Loucy (cell line): ENCODE measurements around the gene ZNF750.

Source experiments
- H2AFZ ChIP-seq: fragments of 200-600 bp; sonication (generic); 2 replicates; pipeline ENCODE4 v1.6.0; 2016; ENCODE audit warnings: antibody characterized with exemption, mild to moderate bottlenecking, low read length, moderate library complexity
- H3F3A ChIP-seq: fragments of 200-600 bp; 2 replicates; pipeline ENCODE4 v1.6.0; 2016; ENCODE audit warnings: antibody characterized with exemption, low read depth, mild to moderate bottlenecking
- H3K27me3 ChIP-seq: fragments of 200-600 bp; sonication (generic); 2 replicates; pipeline ENCODE4 v1.6.1; 2014; ENCODE audit warnings: low read length, mild to moderate bottlenecking; ENCODE audit not compliant: insufficient read depth, poor library complexity, severe bottlenecking
- H3K36me3 ChIP-seq: fragments of 200-600 bp; sonication (generic); 2 replicates; pipeline ENCODE4 v1.6.1; 2016; ENCODE audit warnings: low read length; ENCODE audit not compliant: insufficient read depth
- H3K4me1 ChIP-seq: fragments of 200-600 bp; sonication (generic); 2 replicates; pipeline ENCODE4 v1.5.1; 2014; ENCODE audit warnings: low read length, mild to moderate bottlenecking; ENCODE audit not compliant: insufficient read depth, poor library complexity, severe bottlenecking
- H3K4me2 ChIP-seq: fragments of 200-600 bp; sonication (generic); 2 replicates; pipeline ENCODE4 v1.6.0; 2014; ENCODE audit warnings: antibody characterized with exemption, low read length, low read depth, mild to moderate bottlenecking; ENCODE audit not compliant: poor library complexity, severe bottlenecking
- H3K4me3 ChIP-seq: fragments of 200-600 bp; sonication (generic); 2 replicates; pipeline ENCODE4 v1.5.1; 2014; ENCODE audit warnings: low read length, mild to moderate bottlenecking, mixed read lengths; ENCODE audit not compliant: poor library complexity, severe bottlenecking
- H3K79me2 ChIP-seq: fragments of 200-600 bp; sonication (generic); 2 replicates; pipeline ENCODE4 v1.6.1; 2014; ENCODE audit warnings: low read length; ENCODE audit not compliant: insufficient read depth
- H3K9ac ChIP-seq: fragments of 200-600 bp; sonication (generic); 2 replicates; pipeline ENCODE4 v1.6.0; 2014; ENCODE audit warnings: mild to moderate bottlenecking, low read depth, low read length, moderate library complexity; ENCODE audit not compliant: poor library complexity, severe bottlenecking
- H3K9me2 ChIP-seq: fragments of 200-600 bp; sonication (generic); replicated peaks from 2 replicates; pipeline ENCODE4 v1.6.1; 2016; ENCODE audit warnings: low read depth, low read length, mixed read lengths
- H3K9me3 ChIP-seq: fragments of 200-600 bp; sonication (generic); 2 replicates; pipeline ENCODE4 v1.6.1; 2014; ENCODE audit warnings: mild to moderate bottlenecking, antibody characterized with exemption, low read length, low read depth; ENCODE audit not compliant: insufficient read depth
- H4K20me1 ChIP-seq: fragments of 200-600 bp; sonication (generic); 2 replicates; pipeline ENCODE4 v1.6.0; 2014; ENCODE audit warnings: antibody characterized with exemption, low read length, mild to moderate bottlenecking; ENCODE audit not compliant: insufficient read depth, poor library complexity, severe bottlenecking
- CTCF ChIP-seq: fragments of 200-600 bp; sonication (generic); conservative IDR thresholded peaks from 2 replicates; pipeline ENCODE4 v1.5.1; 2014; ENCODE audit warnings: mild to moderate bottlenecking, antibody characterized with exemption, low read length
- EZH2phosphoT487 ChIP-seq: fragments of 200-600 bp; IDR thresholded peaks from 2 replicates; pipeline ENCODE4 v1.6.1; 2018; ENCODE audit warnings: antibody characterized with exemption, mild to moderate bottlenecking, moderate library complexity, borderline replicate concordance

ZNF750 gene

DNA sequence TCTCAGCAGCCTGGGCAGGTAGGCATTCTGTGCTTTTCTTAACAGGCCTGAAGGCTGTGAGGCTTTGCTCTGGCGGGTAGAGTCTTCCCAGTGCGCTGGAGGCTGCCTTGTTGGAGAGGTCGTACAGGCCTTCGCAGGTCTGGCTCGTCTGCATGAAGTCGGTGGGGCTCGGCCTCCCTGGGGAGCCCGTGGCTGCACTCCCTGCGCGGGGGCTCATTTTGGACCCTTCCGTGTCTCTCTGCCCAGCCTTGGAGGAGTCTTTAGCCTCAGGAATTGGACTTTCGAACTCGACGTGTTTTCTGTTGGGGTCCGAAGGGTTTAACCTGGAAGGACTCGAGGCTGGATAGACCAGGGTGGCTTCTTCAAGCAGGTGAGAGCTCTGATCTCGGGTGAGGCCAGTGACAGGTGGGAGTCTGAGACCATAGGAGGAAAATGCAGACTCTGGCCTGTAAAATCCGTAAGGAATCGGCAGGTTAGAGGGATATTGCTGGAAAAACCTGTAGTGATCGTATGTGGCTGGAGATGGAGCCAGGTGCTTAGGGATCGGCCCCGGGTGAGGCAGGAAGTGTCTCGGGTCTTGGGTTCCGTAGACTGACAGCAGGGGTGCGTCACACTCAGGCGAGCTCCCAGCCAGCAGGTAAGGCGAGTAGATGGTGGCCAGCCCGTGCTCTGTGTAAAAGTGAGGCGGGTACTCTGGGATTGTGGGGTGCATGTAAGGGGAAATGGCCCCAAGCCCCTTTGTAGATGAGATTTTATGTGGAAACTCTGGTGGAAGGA is 8.6 kb downstream of the ZNF750 start:
- Histone ChIP-seq H3K79me2 (peaks cover 10% of the 10 kb centered on the region; the same call in 1 of the 2 replicates), H4K20me1 (no peaks in the 10 kb centered on the region)

DNA sequence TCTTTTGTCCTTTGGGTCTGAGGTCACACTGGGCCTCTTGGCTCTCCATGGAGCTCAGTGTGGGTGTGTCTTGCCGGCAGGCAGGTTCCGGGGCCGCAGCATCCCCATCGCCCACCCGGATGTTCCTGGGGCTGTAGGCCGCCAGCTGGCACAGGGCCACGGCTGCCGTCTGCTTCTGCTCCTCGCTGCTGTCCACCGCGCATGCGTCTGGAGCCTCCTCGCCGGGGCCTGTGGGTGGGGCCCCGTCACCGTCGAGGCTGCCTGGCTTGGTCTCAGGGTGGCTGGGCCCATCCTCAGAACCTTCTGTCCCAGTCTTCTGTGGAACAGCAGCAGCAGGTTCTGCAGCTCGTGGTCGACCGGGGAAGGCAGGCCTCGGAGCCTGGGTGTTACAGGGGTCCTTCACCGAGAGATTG is 9.6 kb downstream of the ZNF750 start:
- H2AFZ ChIP-seq, result no peak overlapping the region
- peaks cover 48% of the 10 kb centered on the region; the same call in 1 of the 2 replicates for H3K36me3 ChIP-seq
- H3K9me3 ChIP-seq, result no peaks in the 10 kb centered on the region

More for the DNA sequence above, 8.6 kb downstream of the ZNF750 start:
- no peaks in the 10 kb centered on the region for H3K4me1 ChIP-seq
- H3F3A ChIP-seq, result no peaks in the 10 kb centered on the region
- H2AFZ ChIP-seq, result no peak overlapping the region
- no peak overlapping the region for H3K9ac ChIP-seq
- H3K9me3 ChIP-seq, result no peaks in the 10 kb centered on the region
- H3K4me2 ChIP-seq, result no peak overlapping the region
- H3K36me3 ChIP-seq, result peaks cover 48% of the 10 kb centered on the region; the same call in 1 of the 2 replicates
- no peak for TF ChIP-seq EZH2phosphoT487
- TF ChIP-seq CTCF, result no peak
- no peaks in the 10 kb centered on the region for H3K9me2 ChIP-seq
- no peak overlapping the region for H3K4me3 ChIP-seq
- no peaks in the 10 kb centered on the region for H3K27me3 ChIP-seq

GRCh38 chr17:82828875-82829487 is 10.8 kb downstream of the ZNF750 start:
- Histone ChIP-seq H3K9me2 (no peaks in the 10 kb centered on the region), H3K9me3 (no peaks in the 10 kb centered on the region), H2AFZ (no peak overlapping the region), H3K9ac (no peak overlapping the region), H4K20me1 (no peaks in the 10 kb centered on the region), H3K4me2 (no peak overlapping the region), H3F3A (no peaks in the 10 kb centered on the region), H3K79me2 (peaks cover 26% of the 10 kb centered on the region; the same call in 1 of the 2 replicates), H3K36me3 (peaks cover 54% of the 10 kb centered on the region; the same call in 1 of the 2 replicates), H3K4me3 (no peak overlapping the region), H3K4me1 (no peaks in the 10 kb centered on the region), H3K27me3 (no peaks in the 10 kb centered on the region)
- no peak for TF ChIP-seq EZH2phosphoT487
- no peak for TF ChIP-seq CTCF

More for the DNA sequence above, 9.6 kb downstream of the ZNF750 start:
- TF ChIP-seq EZH2phosphoT487, result no peak
- TF ChIP-seq CTCF, result no peak
- H4K20me1 ChIP-seq, result no peaks in the 10 kb centered on the region
- H3K9ac ChIP-seq, result no peak overlapping the region
- H3K4me1 ChIP-seq, result no peaks in the 10 kb centered on the region
- no peaks in the 10 kb centered on the region for H3F3A ChIP-seq
- no peak overlapping the region for H3K4me3 ChIP-seq
- no peaks in the 10 kb centered on the region for H3K9me2 ChIP-seq
- no peaks in the 10 kb centered on the region for H3K27me3 ChIP-seq
- peaks cover 16% of the 10 kb centered on the region; the same call in 1 of the 2 replicates for H3K79me2 ChIP-seq
- no peak overlapping the region for H3K4me2 ChIP-seq
